HCT116 (cell line): Measurements from ENCODE around the gene OR52B6. TPM values are rescaled to one million over a fixed set of nuclear protein-coding genes. Genes with fewer than 3 reads are reported as not detected.

Experiments used
- ATAC-seq: fragments of 200-7000 bp; cut with Tn5 transposase; 2 replicates; pipeline ENCODE4 v1.9.1; 2020; ENCODE audit warnings: mild to moderate bottlenecking, moderate library complexity
- BruUV-seq: library from RNA; stranded (reverse); fragments of 400-500 nt; replicated peaks from 2 replicates; lab custom pipeline; 2021; lab: Mats Ljungman, UMichigan
- CTCF ChIA-PET: fragments of 300-600 bp; sonication (Branson Sonifier 250); formaldehyde crosslinking; loops from one replicate; lab custom pipeline; 2021; ENCODE audit warnings: antibody characterized with exemption; lab: Charles Lee
- POLR2A ChIA-PET: fragments of 300-600, 350-600 bp; sonication (Branson Sonifier 250); formaldehyde crosslinking; loops from one replicate; lab custom pipeline; 2021; ENCODE audit warnings: antibody characterized with exemption; lab: Charles Lee
- RAD21 ChIA-PET, 2 experiments: fragments of 300-600 bp; sonication (Branson Sonifier 250); formaldehyde crosslinking; loops; one replicate each; lab custom pipeline; 2023; ENCODE audit warnings: low total read pairs in 2 of 2; ENCODE audit not compliant: uncharacterized antibody in 2 of 2, unreplicated experiment in 2 of 2, low non-redundant PET in 1 of 2; lab: Charles Lee
- DNase-seq: peaks from one replicate; pipeline ENCODE4 v3.0.0-alpha.2; 2010; ENCODE audit warnings: low read depth, low spot score
- H2AFZ ChIP-seq: fragments of 200-600 bp; shearing (Covaris generic), sonication (generic); 2 replicates; pipeline ENCODE4 v1.6.1; 2017; ENCODE audit warnings: low read depth, mixed run types, mixed read lengths, antibody characterized with exemption, low read length; ENCODE audit not compliant: poor library complexity, severe bottlenecking
- H3K27ac ChIP-seq: 2 replicates; pipeline ENCODE4 v1.5.1; 2012; ENCODE audit warnings: low read depth, low read length
- H3K27me3 ChIP-seq: fragments of 200-600 bp; sonication (generic); 2 replicates; pipeline ENCODE4 v1.6.1; 2016; ENCODE audit warnings: mixed run types, low read length, mixed read lengths; ENCODE audit not compliant: insufficient read depth
- H3K36me3 ChIP-seq, 2 experiments: fragments of 200-500 bp in 1 of 2; fragments of 200-600 bp in 1 of 2; sonication (Bioruptor generic) in 1 of 2; sonication (generic) in 1 of 2; 2 replicates each; pipeline versions ENCODE4 v1.5.1 to v1.6.1; 2014 to 2016; ENCODE audit warnings: low read length in 2 of 2, inconsistent platforms in 1 of 2, mixed read lengths in 1 of 2, mixed run types in 1 of 2; ENCODE audit not compliant: insufficient read depth in 2 of 2, control insufficient read depth in 1 of 2
- H3K4me1 ChIP-seq, 2 experiments: fragments of 200-600 bp in 1 of 2; sonication (generic) in 1 of 2; 2 replicates each; pipeline versions ENCODE4 v1.5.1 to v1.6.1; 2012 to 2017; ENCODE audit warnings: low read length in 2 of 2, inconsistent platforms in 1 of 2, mild to moderate bottlenecking in 1 of 2, mixed read lengths in 1 of 2, mixed run types in 1 of 2, moderate library complexity in 1 of 2; ENCODE audit not compliant: insufficient read depth in 2 of 2, control insufficient read depth in 1 of 2
- H3K4me2 ChIP-seq: fragments of 200-600 bp; sonication (generic); 2 replicates; pipeline ENCODE4 v1.6.1; 2017; ENCODE audit warnings: mixed run types, low read length, mixed read lengths
- H3K4me3 ChIP-seq, 2 experiments: fragments of 200-600 bp in 1 of 2; sonication (generic) in 1 of 2; replicated peaks in 1 of 2; 2 replicates each; pipeline ENCODE4 v1.5.1; 2011 to 2016; ENCODE audit warnings: low read length in 2 of 2, control low read depth in 1 of 2, low read depth in 1 of 2, mild to moderate bottlenecking in 1 of 2, mixed read lengths in 1 of 2, mixed run types in 1 of 2
- H3K79me2 ChIP-seq: fragments of 200-600 bp; sonication (generic); 2 replicates; pipeline ENCODE4 v1.6.1; 2017; ENCODE audit warnings: mild to moderate bottlenecking, mixed run types, low read length, moderate library complexity, mixed read lengths; ENCODE audit not compliant: insufficient read depth
- H3K9ac ChIP-seq: fragments of 200-600 bp; sonication (generic); 2 replicates; pipeline ENCODE4 v1.6.1; 2016; ENCODE audit warnings: low read length, mixed read lengths
- H3K9me2 ChIP-seq: fragments of 200-600 bp; sonication (generic), shearing (Covaris generic); 2 replicates; pipeline ENCODE4 v1.6.1; 2017; ENCODE audit warnings: mixed run types, mild to moderate bottlenecking, moderate library complexity; ENCODE audit not compliant: insufficient read depth
- H3K9me3 ChIP-seq, 2 experiments: fragments of 200-500 bp in 1 of 2; fragments of 200-600 bp in 1 of 2; sonication (Bioruptor generic) in 1 of 2; sonication (generic) in 1 of 2; 2 replicates each; pipeline ENCODE4 v1.6.1; 2014 to 2017; ENCODE audit warnings: low read length in 2 of 2, mixed read lengths in 2 of 2, inconsistent platforms in 1 of 2, low read depth in 1 of 2, mild to moderate bottlenecking in 1 of 2, mixed run types in 1 of 2, moderate library complexity in 1 of 2; ENCODE audit not compliant: control insufficient read depth in 1 of 2, insufficient read depth in 1 of 2
- H4K20me1 ChIP-seq: fragments of 200-600 bp; sonication (generic), shearing (Covaris generic); 2 replicates; pipeline ENCODE4 v1.6.1; 2017; ENCODE audit warnings: mixed run types, mild to moderate bottlenecking, moderate library complexity; ENCODE audit not compliant: insufficient read depth
- CBX3 ChIP-seq: IDR thresholded peaks from 2 replicates; pipeline ENCODE4 v1.6.1; 2012; ENCODE audit warnings: low read depth
- EGR1 ChIP-seq: IDR thresholded peaks from 2 replicates; pipeline ENCODE4 v1.6.1; 2012; ENCODE audit warnings: low read depth
- ELF1 ChIP-seq: IDR thresholded peaks from 2 replicates; pipeline ENCODE4 v1.6.1; 2012; ENCODE audit warnings: low read depth, borderline replicate concordance
- EZH2 ChIP-seq: fragments of 200-600 bp; sonication (generic); IDR thresholded peaks from 2 replicates; pipeline ENCODE4 v1.6.1; 2017; ENCODE audit warnings: antibody characterized with exemption, mixed run types
- EZH2phosphoT487 ChIP-seq: fragments of 200-600 bp; IDR thresholded peaks from 2 replicates; pipeline ENCODE4 v1.6.1; 2018; ENCODE audit warnings: antibody characterized with exemption, borderline replicate concordance
- FOSL1 ChIP-seq: IDR thresholded peaks from 2 replicates; pipeline ENCODE4 v1.6.1; 2012; ENCODE audit warnings: low read depth
- POLR2AphosphoS5 ChIP-seq: IDR thresholded peaks from 2 replicates; pipeline ENCODE4 v1.6.1; 2011; ENCODE audit warnings: mild to moderate bottlenecking, low read depth, low read length, moderate library complexity
- SP1 ChIP-seq: IDR thresholded peaks from 2 replicates; pipeline ENCODE4 v1.6.1; 2012; ENCODE audit warnings: low read depth
- YY1 ChIP-seq: IDR thresholded peaks from 2 replicates; pipeline ENCODE4 v1.6.1; 2011; ENCODE audit warnings: low read length, low read depth, moderate library complexity, mild to moderate bottlenecking; ENCODE audit not compliant: insufficient replicate concordance; ENCODE audit errors: extremely low read depth
- ZFX ChIP-seq: fragments of 450-650 bp; IDR thresholded peaks from 2 replicates; pipeline ENCODE4 v1.6.1; 2017
- intact Hi-C: fragments of 100-400 bp; cut with micrococcal nuclease; formaldehyde crosslinking; loops from 2 replicates; pipeline ENCODE4 v1.10.0; 2022
- total RNA-seq: library from RNA; stranded (reverse); gene quantifications from one replicate; pipeline ENCODE4 v1.2.1, GENCODE V29; 2021; ENCODE audit not compliant: unreplicated experiment
- TF ChIP-seq, protein P1 (sequence below): IDR thresholded peaks from 2 replicates; pipeline ENCODE4 v1.6.1; 2011; ENCODE audit warnings: mild to moderate bottlenecking, low read length, moderate library complexity; ENCODE audit not compliant: insufficient replicate concordance; ENCODE audit errors: extremely low read depth
- TF ChIP-seq, protein P2 (sequence below): IDR thresholded peaks from 2 replicates; pipeline ENCODE4 v1.6.1; 2012
- TF ChIP-seq, protein P3 (sequence below), 3 experiments: fragments of 200-600 bp in 1 of 3; sonication (generic) in 1 of 3; IDR thresholded peaks in 2 of 3; conservative IDR thresholded peaks in 1 of 3; 2 replicates each; pipeline ENCODE4 v1.5.1; 2012 to 2017; ENCODE audit warnings: low read depth in 2 of 3, low read length in 2 of 3, antibody characterized with exemption in 1 of 3, borderline replicate concordance in 1 of 3, control low read depth in 1 of 3, mild to moderate bottlenecking in 1 of 3, mixed read lengths in 1 of 3, mixed run types in 1 of 3, moderate library complexity in 1 of 3; ENCODE audit not compliant: insufficient read depth in 1 of 3

Gene OR52B6
- total RNA-seq, 1 experiment from 2014 or later: not detected

DNA sequence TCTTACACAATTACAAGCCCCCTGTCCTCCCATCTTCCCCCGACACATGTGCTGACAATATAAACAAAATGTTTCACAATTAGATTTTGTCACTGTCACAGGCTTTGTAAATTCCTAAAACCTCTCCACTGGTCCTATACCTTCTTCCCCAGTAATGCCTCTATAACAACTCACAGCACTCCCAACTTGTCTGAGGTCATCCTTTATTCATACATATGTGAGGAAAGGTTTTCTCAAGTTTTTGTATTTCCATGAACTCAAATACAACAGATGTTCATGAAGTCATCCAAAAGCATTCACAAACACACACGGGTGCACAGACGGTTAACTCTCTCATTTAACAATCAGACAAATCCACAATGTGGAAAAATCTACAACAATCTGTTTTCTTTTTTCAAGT is 34.2 kb upstream of the OR52B6 start:
- intact Hi-C loops: no loop called here
- ATAC-seq: no peak

DNA sequence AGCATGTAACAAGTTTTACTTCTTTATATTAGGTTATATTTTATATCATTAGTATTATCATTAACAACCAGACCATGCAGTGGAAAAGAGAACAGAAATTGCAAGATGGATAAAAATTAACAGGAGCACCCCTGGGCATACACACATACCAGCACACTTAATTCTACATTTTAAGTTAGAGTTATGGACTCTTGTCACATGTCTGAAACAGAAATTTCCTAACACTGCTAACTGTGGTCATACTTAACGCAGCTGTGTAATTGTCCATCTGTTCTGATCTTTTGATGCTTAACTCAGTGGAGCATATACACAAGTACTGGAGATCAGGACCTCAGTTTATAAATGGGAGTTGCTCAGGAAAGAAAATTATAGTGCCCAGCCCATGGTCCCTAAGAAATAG is 32.7 kb upstream of the OR52B6 start:
- Histone ChIP-seq H3K79me2 (no peaks in the 10 kb centered on the region), H3K4me1 (peaks cover 3 to 13% of the 10 kb centered on the region in 2 experiments), H4K20me1 (no peaks in the 10 kb centered on the region), H3K4me3 (no peak overlapping the region), H3K27me3 (no peaks in the 10 kb centered on the region), H3K27ac (no peak overlapping the region), H2AFZ (no peak overlapping the region), H3K36me3 (no peaks in the 10 kb centered on the region), H3K9me3 (no peaks in the 10 kb centered on the region), H3K9me2 (no peaks in the 10 kb centered on the region), H3K9ac (no peak overlapping the region), H3K4me2 (no peak overlapping the region)
- ChIA-PET POLR2A (no interaction called here), RAD21 (no interaction called here), CTCF (no interaction called here)
- intact Hi-C loops: no loop called here
- BruUV-seq: no TSS peak
- ATAC-seq: no peak
- DNase-seq: no peak
- TF ChIP-seq EZH2phosphoT487: no peak
- TF ChIP-seq CBX3: no peak
- no peak for TF ChIP-seq ZFX
- TF ChIP-seq, protein P1, sequence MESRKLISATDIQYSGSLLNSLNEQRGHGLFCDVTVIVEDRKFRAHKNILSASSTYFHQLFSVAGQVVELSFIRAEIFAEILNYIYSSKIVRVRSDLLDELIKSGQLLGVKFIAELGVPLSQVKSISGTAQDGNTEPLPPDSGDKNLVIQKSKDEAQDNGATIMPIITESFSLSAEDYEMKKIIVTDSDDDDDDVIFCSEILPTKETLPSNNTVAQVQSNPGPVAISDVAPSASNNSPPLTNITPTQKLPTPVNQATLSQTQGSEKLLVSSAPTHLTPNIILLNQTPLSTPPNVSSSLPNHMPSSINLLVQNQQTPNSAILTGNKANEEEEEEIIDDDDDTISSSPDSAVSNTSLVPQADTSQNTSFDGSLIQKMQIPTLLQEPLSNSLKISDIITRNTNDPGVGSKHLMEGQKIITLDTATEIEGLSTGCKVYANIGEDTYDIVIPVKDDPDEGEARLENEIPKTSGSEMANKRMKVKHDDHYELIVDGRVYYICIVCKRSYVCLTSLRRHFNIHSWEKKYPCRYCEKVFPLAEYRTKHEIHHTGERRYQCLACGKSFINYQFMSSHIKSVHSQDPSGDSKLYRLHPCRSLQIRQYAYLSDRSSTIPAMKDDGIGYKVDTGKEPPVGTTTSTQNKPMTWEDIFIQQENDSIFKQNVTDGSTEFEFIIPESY: no peak
- TF ChIP-seq EGR1: no peak
- TF ChIP-seq, protein P2, sequence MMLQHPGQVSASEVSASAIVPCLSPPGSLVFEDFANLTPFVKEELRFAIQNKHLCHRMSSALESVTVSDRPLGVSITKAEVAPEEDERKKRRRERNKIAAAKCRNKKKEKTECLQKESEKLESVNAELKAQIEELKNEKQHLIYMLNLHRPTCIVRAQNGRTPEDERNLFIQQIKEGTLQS: no peak
- TF ChIP-seq POLR2AphosphoS5: no peak

More for the DNA sequence above, 34.2 kb upstream of the OR52B6 start:
- no peak overlapping the region for H2AFZ ChIP-seq
- H3K27ac ChIP-seq: no peak overlapping the region
- H3K4me1 ChIP-seq: peaks cover 3 to 13% of the 10 kb centered on the region in 2 experiments
- H3K4me3 ChIP-seq: no peak overlapping the region
- no peaks in the 10 kb centered on the region for H3K9me3 ChIP-seq
- H3K4me2 ChIP-seq: no peak overlapping the region
- no peaks in the 10 kb centered on the region for H3K9me2 ChIP-seq
- ChIA-PET RAD21 (no interaction called here), CTCF (no interaction called here), POLR2A (no interaction called here)
- TF ChIP-seq YY1: no peak
- TF ChIP-seq SP1: no peak
- TF ChIP-seq, protein P3, sequence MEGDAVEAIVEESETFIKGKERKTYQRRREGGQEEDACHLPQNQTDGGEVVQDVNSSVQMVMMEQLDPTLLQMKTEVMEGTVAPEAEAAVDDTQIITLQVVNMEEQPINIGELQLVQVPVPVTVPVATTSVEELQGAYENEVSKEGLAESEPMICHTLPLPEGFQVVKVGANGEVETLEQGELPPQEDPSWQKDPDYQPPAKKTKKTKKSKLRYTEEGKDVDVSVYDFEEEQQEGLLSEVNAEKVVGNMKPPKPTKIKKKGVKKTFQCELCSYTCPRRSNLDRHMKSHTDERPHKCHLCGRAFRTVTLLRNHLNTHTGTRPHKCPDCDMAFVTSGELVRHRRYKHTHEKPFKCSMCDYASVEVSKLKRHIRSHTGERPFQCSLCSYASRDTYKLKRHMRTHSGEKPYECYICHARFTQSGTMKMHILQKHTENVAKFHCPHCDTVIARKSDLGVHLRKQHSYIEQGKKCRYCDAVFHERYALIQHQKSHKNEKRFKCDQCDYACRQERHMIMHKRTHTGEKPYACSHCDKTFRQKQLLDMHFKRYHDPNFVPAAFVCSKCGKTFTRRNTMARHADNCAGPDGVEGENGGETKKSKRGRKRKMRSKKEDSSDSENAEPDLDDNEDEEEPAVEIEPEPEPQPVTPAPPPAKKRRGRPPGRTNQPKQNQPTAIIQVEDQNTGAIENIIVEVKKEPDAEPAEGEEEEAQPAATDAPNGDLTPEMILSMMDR (IDR thresholded peaks at IDR 0.05 in 2 of 3, conservative IDR thresholded peaks at IDR 0.05 in 1 of 3; ENCODE audit: borderline replicate concordance in 1 of 3, insufficient read depth in 1 of 3, low read depth in 2 of 3, low read length in 2 of 3): no peak
- TF ChIP-seq ZFX: no peak
- no peak for TF ChIP-seq EZH2
- no peak for TF ChIP-seq FOSL1
- TF ChIP-seq EGR1: no peak
- TF ChIP-seq POLR2AphosphoS5: no peak
- TF ChIP-seq, protein P2: no peak
- no peak for TF ChIP-seq ELF1
- no peaks in the 10 kb centered on the region for H3K27me3 ChIP-seq
- no peak overlapping the region for H3K9ac ChIP-seq
- no peaks in the 10 kb centered on the region for H3K36me3 ChIP-seq
- no peaks in the 10 kb centered on the region for H3K79me2 ChIP-seq
- DNase-seq: no peak
- BruUV-seq: no TSS peak
- no peaks in the 10 kb centered on the region for H4K20me1 ChIP-seq
